IMR-90 (cell line): ENCODE results near the gene MGAT1. TPM values are rescaled to one million over a fixed set of nuclear protein-coding genes. Genes with fewer than 3 reads are reported as not detected.

ENCODE experiments used
- ATAC-seq: fragments of 200-7000 bp; cut with Tn5 transposase; 2 replicates; pipeline ENCODE4 v1.9.1; 2020; ENCODE audit warnings: low read depth, mild to moderate bottlenecking, moderate library complexity
- BruUV-seq: library from RNA; stranded (reverse); fragments of 400-500 nt; replicated peaks from 2 replicates; lab custom pipeline; 2021; lab: Mats Ljungman, UMichigan
- CTCF ChIA-PET: fragments of 300-600 bp; formaldehyde crosslinking; extraction: SDS; loops from one replicate; lab custom pipeline; 2021; ENCODE audit warnings: antibody characterized with exemption; lab: Yijun Ruan, JAX
- POLR2A ChIA-PET: fragments of 300-600 bp; sonication (Branson Sonifier 250); formaldehyde crosslinking; loops from one replicate; lab custom pipeline; 2022; ENCODE audit warnings: antibody characterized with exemption; ENCODE audit not compliant: unreplicated experiment; lab: Charles Lee
- DNase-seq: peaks from one replicate; pipeline ENCODE4 v3.0.0; 2013
- H2AFZ ChIP-seq: replicated peaks from 2 replicates; pipeline ENCODE3; 2013; ENCODE audit warnings: low read length, mild to moderate bottlenecking; ENCODE audit not compliant: poor library complexity
- H2AK5ac ChIP-seq: 2 replicates; pipeline ENCODE4 v1.6.1; 2013; ENCODE audit warnings: low read depth, low read length, inconsistent platforms
- H2AK9ac ChIP-seq: replicated peaks from 2 replicates; pipeline ENCODE3; 2013; ENCODE audit warnings: mild to moderate bottlenecking, low read depth, low read length, moderate library complexity; ENCODE audit not compliant: poor library complexity
- H2BK120ac ChIP-seq: 2 replicates; pipeline ENCODE4 v1.6.1; 2013; ENCODE audit warnings: low read depth, low read length, inconsistent platforms
- H2BK15ac ChIP-seq: 3 replicates; pipeline ENCODE4 v1.6.1; 2013; ENCODE audit warnings: low read depth, low read length, inconsistent platforms
- H2BK20ac ChIP-seq: 2 replicates; pipeline ENCODE4 v1.6.1; 2013; ENCODE audit warnings: low read depth, mild to moderate bottlenecking, inconsistent platforms, low read length, moderate library complexity
- H2BK5ac ChIP-seq: 2 replicates; pipeline ENCODE4 v1.6.1; 2013; ENCODE audit warnings: mild to moderate bottlenecking, low read depth, low read length, inconsistent platforms; ENCODE audit not compliant: poor library complexity, severe bottlenecking
- H3K14ac ChIP-seq: replicated peaks from 2 replicates; pipeline ENCODE4 v1.6.1; 2013; ENCODE audit warnings: low read depth, low read length, inconsistent platforms
- H3K18ac ChIP-seq: 2 replicates; pipeline ENCODE4 v1.6.1; 2013; ENCODE audit warnings: low read depth, low read length, control low read depth
- H3K23ac ChIP-seq: 2 replicates; pipeline ENCODE4 v1.6.1; 2013; ENCODE audit warnings: low read depth, low read length, inconsistent platforms
- H3K27ac ChIP-seq: 2 replicates; pipeline ENCODE4 v1.5.1; 2013; ENCODE audit warnings: mild to moderate bottlenecking, control low read depth, low read length; ENCODE audit not compliant: insufficient read depth
- H3K27me3 ChIP-seq: 2 replicates; pipeline ENCODE4 v1.6.1; 2013; ENCODE audit warnings: low read length; ENCODE audit not compliant: control insufficient read depth, insufficient read depth
- H3K36me3 ChIP-seq: 2 replicates; pipeline ENCODE4 v1.6.1; 2013; ENCODE audit warnings: low read length, mixed read lengths; ENCODE audit not compliant: control insufficient read depth, insufficient read depth
- H3K4ac ChIP-seq: 2 replicates; pipeline ENCODE4 v1.6.1; 2013; ENCODE audit warnings: low read depth, low read length, inconsistent platforms
- H3K4me1 ChIP-seq: 2 replicates; pipeline ENCODE4 v1.6.1; 2013; ENCODE audit warnings: low read length, mixed read lengths; ENCODE audit not compliant: control insufficient read depth, insufficient read depth
- H3K4me2 ChIP-seq: 2 replicates; pipeline ENCODE4 v1.6.1; 2013; ENCODE audit warnings: low read depth, mild to moderate bottlenecking, control low read depth, low read length, moderate library complexity
- H3K4me3 ChIP-seq: 2 replicates; pipeline ENCODE4 v1.5.1; 2013; ENCODE audit warnings: low read depth, mild to moderate bottlenecking, control low read depth, low read length, moderate library complexity; ENCODE audit not compliant: insufficient read depth
- H3K56ac ChIP-seq: 2 replicates; pipeline ENCODE4 v1.6.1; 2013; ENCODE audit warnings: low read length, inconsistent platforms; ENCODE audit not compliant: insufficient read depth; ENCODE audit errors: extremely low read depth
- H3K79me1 ChIP-seq, 2 experiments: 2 replicates each; pipeline ENCODE4 v1.6.1; 2013; ENCODE audit warnings: low read length in 2 of 2, inconsistent platforms in 1 of 2, low read depth in 1 of 2
- H3K9ac ChIP-seq: 2 replicates; pipeline ENCODE4 v1.6.1; 2013; ENCODE audit warnings: low read depth, low read length, control low read depth
- H3K9me1 ChIP-seq: 2 replicates; pipeline ENCODE4 v1.6.1; 2013; ENCODE audit warnings: low read length, inconsistent platforms; ENCODE audit not compliant: insufficient read depth
- H3K9me3 ChIP-seq: 2 replicates; pipeline ENCODE4 v1.6.1; 2013; ENCODE audit warnings: low read length; ENCODE audit not compliant: control insufficient read depth, insufficient read depth
- H4K20me1 ChIP-seq: 2 replicates; pipeline ENCODE4 v1.6.1; 2013; ENCODE audit warnings: low read length, inconsistent platforms; ENCODE audit not compliant: insufficient read depth
- H4K5ac ChIP-seq: 2 replicates; pipeline ENCODE4 v1.6.1; 2013; ENCODE audit warnings: mild to moderate bottlenecking, low read depth, low read length, control low read depth
- H4K8ac ChIP-seq, 2 experiments: 2 replicates each; pipeline ENCODE4 v1.6.1; 2013; ENCODE audit warnings: low read depth in 2 of 2, low read length in 2 of 2, control low read depth in 1 of 2, inconsistent platforms in 1 of 2
- H4K91ac ChIP-seq: 2 replicates; pipeline ENCODE4 v1.6.1; 2013; ENCODE audit warnings: low read depth, low read length, inconsistent platforms; ENCODE audit not compliant: insufficient read depth
- POLR2A ChIP-seq: IDR thresholded peaks from 2 replicates; pipeline ENCODE4 v1.6.1; 2012; ENCODE audit warnings: mild to moderate bottlenecking, low read depth, low read length
- WGBS, 2 experiments: methylation state at CpG; one replicate each; pipeline versions ENCODE4 v1.1.5 to v1.1.7; 2013; ENCODE audit warnings: missing lambda C conversion rate in 2 of 2; ENCODE audit not compliant: insufficient read length in 1 of 2; ENCODE audit errors: extremely low coverage in 2 of 2; 5-methylcytosine and 5-hydroxymethylcytosine counted together
- dilution Hi-C: fragments of 300-500 bp; cut with HindIII; formaldehyde crosslinking; loops from one replicate; pipeline ENCODE4 v1.14.3; 2018; ENCODE audit warnings: low sequenced_read_pairs; ENCODE audit not compliant: unreplicated experiment
- in situ Hi-C: fragments of 300-500 bp; cut with MboI; formaldehyde crosslinking; loops from 3 replicates; pipeline ENCODE4 v1.14.3; 2019; ENCODE audit warnings: low sequenced_read_pairs, inconsistent platforms, mixed read lengths
- intact Hi-C: fragments of 100-400 bp; cut with micrococcal nuclease; formaldehyde crosslinking; loops from 2 replicates; pipeline ENCODE4 v1.10.0; 2022
- polyA plus RNA-seq, 3 experiments: library from polyadenylated mRNA; depleted of rRNA; stranded (reverse); fragments of >200 nt; gene quantifications; 2 replicates each; pipeline ENCODE4 v1.2.3, GENCODE V29; 2012; ENCODE audit warnings: low replicate concordance in 1 of 3
- total RNA-seq: library from RNA; depleted of rRNA; stranded (reverse); fragments of >200 nt; gene quantifications from 2 replicates; pipeline ENCODE4 v1.2.3, GENCODE V29; 2012

Gene MGAT1
- total and polyA plus RNA-seq, 2 of the 4 experiments (the other 2 are of a cell fraction): 56.3 to 141 TPM

DNA sequence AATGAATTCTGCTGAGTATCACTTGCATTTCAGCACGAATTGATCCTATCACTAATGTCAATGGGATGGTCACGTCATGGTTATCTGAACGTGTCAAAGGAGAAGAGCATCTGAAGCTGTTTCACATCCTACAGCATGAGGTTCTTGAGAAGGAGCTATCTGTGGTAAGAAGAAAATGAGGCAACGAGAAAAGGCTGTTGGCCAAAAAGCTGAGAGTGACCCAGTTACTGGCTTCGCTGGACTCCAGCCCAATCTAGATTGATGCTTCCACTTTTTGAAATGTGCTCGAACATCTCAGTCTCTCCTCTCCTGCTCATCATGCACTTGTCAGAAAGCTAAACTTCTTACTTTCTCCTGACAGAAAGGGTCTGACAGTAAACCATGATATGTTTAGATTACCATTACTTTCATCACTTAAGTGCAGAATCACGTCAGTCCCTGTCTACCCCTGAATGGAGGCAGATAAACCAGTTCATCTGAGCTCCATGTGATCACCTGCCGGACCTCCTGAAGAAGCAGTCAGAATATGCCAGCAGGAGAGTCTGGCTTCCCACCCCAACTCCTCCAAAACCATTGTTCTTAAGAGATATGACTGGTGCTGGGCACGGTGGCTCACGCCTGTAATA is 22.5 kb downstream of the MGAT1 start:
- Histone ChIP-seq H3K79me1 (peaks cover 0 to 10% of the 10 kb centered on the region in 2 experiments; a peak in 1 of 4 replicates), H3K27me3 (no peaks in the 10 kb centered on the region), H2BK5ac (no peak overlapping the region), H3K9me1 (no peaks in the 10 kb centered on the region), H2BK15ac (no peak overlapping the region), H3K18ac (no peak overlapping the region), H3K36me3 (no peaks in the 10 kb centered on the region), H4K20me1 (0 out of 2 replicates have a peak, but pooled peaks cover under 1% of the 10 kb centered on the region), H3K27ac (no peak overlapping the region), H3K14ac (no peak overlapping the region), H3K4me3 (no peak overlapping the region), H4K8ac (no peak overlapping the region), H3K23ac (no peak overlapping the region), H3K4ac (no peak overlapping the region), H3K9me3 (no peaks in the 10 kb centered on the region), H3K9ac (no peak overlapping the region), H2AK5ac (no peak overlapping the region), H4K91ac (no peak overlapping the region), H2BK20ac (no peak overlapping the region), H3K56ac (no peak overlapping the region), H4K5ac (no peak overlapping the region), H2AFZ (no peak overlapping the region), H3K4me2 (no peak overlapping the region), H3K4me1 (peaks cover under 1% of the 10 kb centered on the region), H2AK9ac (no peak overlapping the region), H2BK120ac (no peak overlapping the region)
- TF ChIP-seq POLR2A: no peak
- dilution Hi-C loops: no loop called here
- no peak for DNase-seq
- in situ Hi-C loops: loop anchor here (5.0 kb wide), 1 partner anchor 372 kb away; no protein-coding TSS in a partner anchor
- ChIA-PET CTCF (no interaction called here), POLR2A (no interaction called here)
- 89% methylated on average over 3 of the region's 10 CpGs; no CpG with 5 or more reads in 1 of the 2 experiments for WGBS, 2 experiments
- BruUV-seq: no TSS peak
- intact Hi-C loops: no loop called here
- ATAC-seq: no peak
